GM19043 (cell line): ENCODE measurements around the gene ARHGAP11A.

Source experiments
- ATAC-seq: cut with Tn5 transposase; IDR thresholded peaks from one replicate; pipeline ENCODE4 v1.9.1; 2021; ENCODE audit warnings: low read depth; ENCODE audit not compliant: unreplicated experiment

The ARHGAP11A gene

DNA sequence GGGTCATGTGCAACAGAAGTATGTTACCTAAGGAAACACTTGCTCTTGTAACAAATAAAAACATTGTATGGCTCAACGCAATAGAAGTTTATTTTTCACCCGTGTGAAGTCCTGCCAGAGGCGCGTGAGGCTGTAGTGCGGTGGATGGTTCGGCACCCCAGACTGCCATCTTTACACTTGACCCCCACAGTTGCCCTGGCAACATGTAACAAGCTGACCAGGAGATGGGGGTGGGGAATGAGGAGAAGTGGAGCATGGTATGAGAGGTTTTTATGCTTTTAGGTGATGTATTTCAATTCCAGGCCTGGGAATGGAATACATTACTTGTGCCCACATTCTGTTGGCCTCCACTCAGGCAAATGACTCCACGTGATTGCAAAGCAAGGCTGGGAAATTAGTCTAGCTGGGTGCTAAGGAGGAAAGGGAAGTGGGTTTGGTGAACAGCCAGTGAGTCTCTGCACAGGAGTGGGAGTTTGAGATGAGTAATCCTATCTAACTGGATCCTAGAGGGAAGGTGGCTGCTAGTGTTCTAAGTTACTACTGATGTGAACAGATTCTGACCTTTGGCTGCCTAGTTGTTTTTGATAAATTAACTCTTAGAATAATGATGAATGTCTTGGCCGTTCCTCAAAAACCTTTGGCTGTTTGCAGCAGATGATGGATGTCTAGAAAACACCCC, 68.7 kb downstream of the ARHGAP11A start:
- no peak for ATAC-seq

DNA sequence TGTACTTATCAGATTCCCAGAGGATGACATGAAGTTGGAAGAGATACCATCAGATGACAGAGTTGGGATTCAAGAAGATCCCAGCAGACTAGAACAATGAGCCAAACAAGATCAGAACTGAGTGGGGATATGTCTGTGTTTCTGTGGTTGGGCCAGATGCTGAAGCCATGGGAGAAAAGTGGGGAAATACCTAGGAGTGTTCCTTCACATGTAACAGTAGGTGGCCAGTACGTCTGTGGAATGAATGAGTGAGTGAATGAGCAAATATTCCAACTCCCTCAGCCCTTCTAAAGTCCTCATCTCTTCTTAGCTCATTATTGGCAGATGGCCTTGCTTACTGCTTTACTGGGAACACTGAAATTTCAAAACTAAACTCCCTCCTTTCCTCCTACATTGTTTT, 70.3 kb downstream of the ARHGAP11A start:
- ATAC-seq = no peak

DNA sequence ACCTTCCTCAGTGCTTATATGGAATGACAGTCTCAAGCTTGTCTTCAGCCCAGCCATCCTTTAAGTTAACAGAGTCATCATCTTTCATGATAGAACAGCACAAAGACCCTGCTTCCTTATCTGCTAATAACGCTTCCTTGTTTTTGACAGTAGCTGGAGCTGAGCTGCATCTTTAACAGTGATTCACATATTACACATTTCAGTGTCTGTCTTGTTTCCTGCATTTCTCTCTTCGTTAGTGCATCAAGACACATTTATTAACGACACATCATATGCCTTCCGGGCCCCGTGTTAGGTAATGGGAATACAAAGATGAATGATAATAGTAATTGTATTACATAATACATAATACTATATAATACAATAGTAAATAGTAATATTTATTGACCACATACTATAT, 72.3 kb downstream of the ARHGAP11A start:
- ATAC-seq = no peak

DNA sequence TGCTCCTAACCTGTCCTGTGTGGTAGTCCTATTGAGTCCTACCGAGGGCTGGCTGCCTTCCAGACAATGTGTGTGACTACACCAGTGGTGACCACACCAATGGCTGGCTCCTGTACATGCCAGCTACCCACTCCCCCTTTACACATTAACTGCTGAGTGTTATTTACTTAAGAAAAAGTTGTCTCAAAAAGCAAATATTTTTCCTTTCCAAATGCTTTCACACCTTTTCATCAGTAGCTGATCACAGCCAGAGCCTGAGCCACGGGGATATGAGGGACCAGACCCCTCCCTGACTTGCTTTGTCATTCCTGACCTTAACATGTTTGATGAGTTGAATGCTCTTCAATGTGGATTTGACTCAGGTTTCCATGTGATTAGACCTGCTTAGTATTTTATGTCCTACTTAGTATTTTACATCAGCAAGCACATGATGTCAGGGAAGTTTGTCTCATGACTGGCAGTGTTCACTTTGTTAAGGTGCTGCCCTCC, 72.9 kb downstream of the ARHGAP11A start:
- no peak for ATAC-seq
